Muscle of leg (tissue), 11 donors: ENCODE results near the gene EIF4E1B. TPM values are rescaled to one million over a fixed set of nuclear protein-coding genes. Genes with fewer than 3 reads are reported as not detected.

Experiments used
- DNase-seq: peaks from one replicate; pipeline ENCODE4 v3.0.0; 2013
- H3K27ac ChIP-seq: one replicate; pipeline ENCODE4 v1.5.1; 2013; ENCODE audit warnings: mild to moderate bottlenecking, low read length, control low read depth
- H3K27me3 ChIP-seq: one replicate; pipeline ENCODE4 v1.6.1; 2013; ENCODE audit warnings: low read length; ENCODE audit not compliant: control insufficient read depth, insufficient read depth
- H3K36me3 ChIP-seq: one replicate; pipeline ENCODE4 v1.6.1; 2013; ENCODE audit warnings: low read length; ENCODE audit not compliant: control insufficient read depth, insufficient read depth
- H3K4me1 ChIP-seq: one replicate; pipeline ENCODE4 v1.6.1; 2013; ENCODE audit warnings: low read length; ENCODE audit not compliant: control insufficient read depth, insufficient read depth
- H3K4me3 ChIP-seq: one replicate; pipeline ENCODE4 v1.5.1; 2013; ENCODE audit warnings: low read length, control low read depth
- H3K9me3 ChIP-seq: replicated peaks from 2 replicates; pipeline ENCODE4 v1.6.1; 2013; ENCODE audit warnings: low read depth, low read length; ENCODE audit not compliant: control insufficient read depth
- WGBS: methylation state at CpG from one replicate; pipeline ENCODE4 v1.1.5; 2013; ENCODE audit warnings: missing lambda C conversion rate; ENCODE audit not compliant: insufficient coverage; 5-methylcytosine and 5-hydroxymethylcytosine counted together
- polyA plus RNA-seq, 8 donors: library from polyadenylated mRNA; unstranded; fragments of 120-200 nt; gene quantifications; one replicate each; pipeline versions ENCODE4 v1.2.1 to v1.2.3, GENCODE V29; 2013; ENCODE audit warnings: inconsistent platforms in 1 of 8, low replicate concordance in 1 of 8; ENCODE audit not compliant: insufficient read length in 8 of 8, insufficient read depth in 1 of 8
- total RNA-seq: library from RNA; stranded (reverse); fragments of 120-200 nt; gene quantifications from one replicate; pipeline ENCODE4 v1.2.4, GENCODE V29; 2013

EIF4E1B gene
- total and polyA plus RNA-seq, 9 donors = not detected

DNA sequence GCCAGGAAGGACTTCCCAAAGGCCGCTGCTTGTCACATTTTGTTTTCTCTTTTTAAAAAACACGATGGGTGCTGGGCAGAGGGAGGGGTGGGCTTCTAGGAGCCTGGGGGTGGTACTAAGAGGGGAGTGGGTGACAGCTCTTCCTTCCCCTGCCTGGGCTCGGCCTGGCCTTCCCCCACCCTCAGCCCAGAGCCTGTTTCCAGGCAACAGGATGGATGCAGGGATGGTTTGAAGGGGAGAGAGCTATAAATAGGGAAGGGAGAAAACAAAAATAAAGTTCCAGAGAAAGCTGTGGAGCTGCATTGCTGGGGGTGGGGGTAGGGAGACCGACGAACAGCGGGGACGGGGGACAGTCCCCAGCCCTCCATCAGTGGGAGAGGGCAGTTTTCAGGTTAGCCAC is 14.0 kb upstream of the EIF4E1B start:
- Histone ChIP-seq H3K9me3 (no peaks in the 10 kb centered on the region), H3K27ac (no peak overlapping the region), H3K4me1 (peaks cover 26% of the 10 kb centered on the region), H3K36me3 (no peaks in the 10 kb centered on the region), H3K27me3 (peaks cover 68% of the 10 kb centered on the region), H3K4me3 (no peak overlapping the region)
- 68% methylated on average over 4 of the region's 7 CpGs for whole genome bisulfite sequencing
- no peak for DNase-seq

- no peaks in the 10 kb centered on the region for H3K36me3 ChIP-seq
- H3K27me3 ChIP-seq = peaks cover 72% of the 10 kb centered on the region
- DNase-seq = no peak
- no peak overlapping the region for H3K27ac ChIP-seq
- H3K9me3 ChIP-seq = no peaks in the 10 kb centered on the region
- H3K4me3 ChIP-seq = no peak overlapping the region
- peaks cover 26% of the 10 kb centered on the region for H3K4me1 ChIP-seq
- WGBS = 15% methylated on average over 16 of the region's 19 CpGs
Measured at GRCh38 chr5:176618783-176619182, 11.7 kb upstream of the EIF4E1B start.

DNA sequence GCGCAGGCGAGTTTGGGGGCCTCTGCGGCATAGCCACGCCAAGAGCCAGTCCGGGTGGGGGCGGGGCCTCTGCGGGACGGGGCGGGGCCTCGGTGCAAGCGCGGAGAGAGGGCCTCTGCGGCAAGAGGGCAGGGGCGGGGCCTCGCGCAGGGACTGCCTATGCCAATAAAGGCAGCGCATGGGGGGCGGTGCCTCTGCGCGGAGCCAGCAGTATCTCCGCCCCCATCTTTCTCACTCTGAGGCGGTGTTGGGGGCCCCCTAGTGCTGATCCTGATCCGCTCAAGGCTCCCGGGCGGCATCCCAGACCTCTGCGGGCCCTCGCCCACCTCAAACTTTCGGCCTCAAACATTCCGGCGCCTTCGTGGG is 11.3 kb upstream of the EIF4E1B start:
- 1% methylated on average over 28 of the region's 31 CpGs for WGBS
- peaks cover 26% of the 10 kb centered on the region for H3K4me1 ChIP-seq
- no peaks in the 10 kb centered on the region for H3K9me3 ChIP-seq
- peak; percentile 67 for DNase-seq
- H3K27ac ChIP-seq = no peak overlapping the region
- H3K27me3 ChIP-seq = peaks cover 75% of the 10 kb centered on the region
- H3K4me3 ChIP-seq = no peak overlapping the region
- H3K36me3 ChIP-seq = no peaks in the 10 kb centered on the region

DNA sequence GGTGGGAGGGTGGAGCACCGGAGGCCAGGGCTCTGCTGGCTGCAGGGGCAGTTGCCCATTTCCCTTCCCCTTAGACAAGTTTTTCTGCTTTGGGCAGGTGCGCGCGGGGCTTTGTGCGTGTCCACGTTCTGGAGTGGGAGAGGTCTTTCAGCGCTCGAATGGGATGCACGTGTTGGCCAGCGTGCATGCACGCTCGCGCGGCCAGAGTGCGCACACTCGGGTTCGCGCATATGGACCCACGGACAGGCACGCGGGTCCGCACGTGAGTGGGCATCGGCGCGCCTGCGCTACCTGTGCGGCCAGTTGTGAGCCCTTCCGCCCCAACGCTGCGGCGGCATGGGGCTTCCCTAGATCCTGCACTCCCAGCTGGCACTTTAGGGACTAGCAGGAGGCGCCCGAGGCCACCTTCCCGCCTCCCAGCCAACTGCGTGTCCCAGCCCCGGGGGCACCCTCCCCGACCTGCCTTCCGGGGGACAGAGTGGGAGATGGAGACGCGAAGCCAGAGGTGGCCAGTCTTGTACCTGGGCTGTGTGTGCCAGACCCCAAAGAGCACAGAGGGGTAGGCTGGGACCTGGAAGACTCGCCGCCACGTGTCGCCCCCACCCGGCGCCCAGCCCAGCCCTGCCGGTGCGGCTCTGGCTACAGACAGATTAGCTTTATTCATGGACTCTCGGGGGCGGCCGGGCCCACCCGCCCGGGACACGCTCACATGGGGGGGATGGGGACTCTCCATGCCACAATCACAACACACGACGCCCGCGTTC is 10.7 kb upstream of the EIF4E1B start:
- Histone ChIP-seq H3K4me3 (no peak overlapping the region), H3K9me3 (no peaks in the 10 kb centered on the region), H3K36me3 (no peaks in the 10 kb centered on the region), H3K27me3 (peaks cover 79% of the 10 kb centered on the region), H3K27ac (no peak overlapping the region), H3K4me1 (peaks cover 26% of the 10 kb centered on the region)
- no peak for DNase-seq
- WGBS = 8% methylated on average over 46 of the region's 59 CpGs

GRCh38 chr5:176620333-176620981 is 10.0 kb upstream of the EIF4E1B start:
- H3K27me3 ChIP-seq = peaks cover 86% of the 10 kb centered on the region

DNA sequence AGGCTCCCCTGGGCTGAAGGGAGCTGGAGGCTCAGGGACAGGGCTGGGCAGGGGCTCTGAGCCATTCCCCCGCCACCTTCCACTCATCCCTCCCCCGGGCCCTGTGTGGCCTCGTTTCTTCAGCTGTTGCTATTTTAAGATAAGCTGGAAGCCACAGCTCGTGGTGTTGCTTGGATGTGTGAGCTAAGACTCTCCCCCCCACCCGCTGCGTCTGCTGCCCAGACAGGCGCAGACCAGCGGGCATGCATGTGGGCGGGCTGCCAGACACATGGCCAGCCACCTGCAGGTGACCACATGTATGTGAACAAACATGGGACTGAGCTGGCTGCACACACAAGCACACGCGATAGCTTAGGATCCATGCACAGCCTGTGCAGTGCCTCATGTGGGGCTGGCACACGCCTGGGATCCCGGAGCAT is 8.8 kb upstream of the EIF4E1B start:
- Histone ChIP-seq H3K27me3 (peaks cover 89% of the 10 kb centered on the region), H3K27ac (no peak overlapping the region), H3K4me1 (peaks cover 26% of the 10 kb centered on the region), H3K9me3 (no peaks in the 10 kb centered on the region), H3K4me3 (no peak overlapping the region), H3K36me3 (no peaks in the 10 kb centered on the region)
- DNase-seq = no peak
- WGBS = 72% methylated on average over 10 of the region's 13 CpGs

More at GRCh38 chr5:176620333-176620981, 10.0 kb upstream of the EIF4E1B start:
- no peak for DNase-seq
- H3K36me3 ChIP-seq = no peaks in the 10 kb centered on the region
- 2% methylated on average over 13 of the region's 32 CpGs for WGBS
- peaks cover 26% of the 10 kb centered on the region for H3K4me1 ChIP-seq
- H3K27ac ChIP-seq = no peak overlapping the region
- H3K4me3 ChIP-seq = no peak overlapping the region
- no peaks in the 10 kb centered on the region for H3K9me3 ChIP-seq

DNA sequence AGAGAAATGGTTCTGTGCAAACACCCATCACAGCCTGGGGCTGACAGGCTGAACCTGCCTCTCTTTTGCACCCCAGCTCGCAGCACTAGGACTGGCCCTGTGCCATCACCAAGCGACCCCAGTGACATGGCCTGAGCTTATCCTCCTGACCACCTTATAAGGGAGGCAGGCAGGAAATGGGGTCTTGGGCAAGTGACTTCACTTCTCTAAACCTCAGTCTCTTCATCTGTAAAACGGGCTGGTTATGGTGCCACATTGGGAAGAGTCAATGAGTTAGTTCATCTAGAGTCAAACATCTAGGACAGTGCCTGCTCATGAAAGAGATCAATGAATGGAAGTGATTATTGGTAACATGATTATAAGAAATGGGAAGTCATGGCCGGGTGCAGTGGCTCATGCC is 6.3 kb upstream of the EIF4E1B start:
- Histone ChIP-seq H3K9me3 (no peaks in the 10 kb centered on the region), H3K27ac (no peak overlapping the region), H3K27me3 (peaks cover 89% of the 10 kb centered on the region), H3K36me3 (no peaks in the 10 kb centered on the region), H3K4me3 (no peak overlapping the region), H3K4me1 (peaks cover 22% of the 10 kb centered on the region)
- DNase-seq = no peak
- 40% methylated on average over 1 of the region's 4 CpGs for WGBS

DNA sequence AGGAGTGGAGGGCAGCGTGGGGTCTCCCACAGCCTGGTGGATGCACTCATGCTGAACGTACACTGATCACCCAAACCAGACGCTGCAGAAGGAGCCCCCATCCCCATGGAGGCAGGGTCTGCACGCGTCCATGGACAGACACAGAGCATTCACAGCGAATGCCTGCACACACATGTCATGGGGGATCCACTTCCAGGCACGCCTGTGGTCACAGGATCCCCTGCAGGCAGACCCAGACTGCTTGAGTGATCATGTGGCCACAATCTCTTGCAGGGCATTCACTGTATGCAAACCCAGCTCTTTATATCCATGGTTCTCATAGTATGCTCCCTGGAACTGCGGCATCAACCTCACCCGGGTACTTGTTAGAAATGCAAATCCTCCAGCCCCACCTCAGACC is 5.5 kb upstream of the EIF4E1B start:
- Histone ChIP-seq H3K4me1 (peaks cover 20% of the 10 kb centered on the region), H3K36me3 (no peaks in the 10 kb centered on the region), H3K9me3 (no peaks in the 10 kb centered on the region), H3K27me3 (peaks cover 89% of the 10 kb centered on the region), H3K4me3 (no peak overlapping the region), H3K27ac (no peak overlapping the region)
- 63% methylated on average over 9 of the region's 9 CpGs for WGBS
- no peak for DNase-seq

DNA sequence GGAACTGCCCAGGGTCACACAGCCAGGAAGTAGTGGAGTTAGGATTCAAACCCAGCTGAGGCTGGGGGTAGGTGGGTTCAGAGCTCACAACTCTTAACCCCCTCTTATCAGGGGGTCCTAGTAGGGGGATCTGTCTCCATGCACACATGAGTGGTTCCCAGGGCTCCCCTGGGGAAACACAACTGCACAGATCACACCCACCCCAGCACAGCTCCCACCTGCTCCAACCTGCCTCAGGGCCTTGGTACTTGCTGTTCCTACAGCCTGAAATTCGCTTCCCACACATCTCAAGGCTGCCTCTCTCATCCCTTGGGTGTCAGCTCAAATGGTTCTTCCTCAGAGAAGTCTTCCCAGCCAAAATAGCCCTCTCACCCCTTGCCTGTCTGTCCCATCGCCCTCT is 5.0 kb upstream of the EIF4E1B start:
- no peaks in the 10 kb centered on the region for H3K9me3 ChIP-seq
- DNase-seq = no peak
- H3K27ac ChIP-seq = no peak overlapping the region
- H3K27me3 ChIP-seq = peaks cover 86% of the 10 kb centered on the region
- peaks cover 18% of the 10 kb centered on the region for H3K4me1 ChIP-seq
- WGBS = 65% methylated on average over 2 of the region's 2 CpGs
- no peaks in the 10 kb centered on the region for H3K36me3 ChIP-seq
- H3K4me3 ChIP-seq = no peak overlapping the region

- DNase-seq = no peak
- WGBS = 37% methylated on average over 17 of the region's 25 CpGs
- Histone ChIP-seq H3K4me3 (no peak overlapping the region), H3K36me3 (no peaks in the 10 kb centered on the region), H3K27me3 (peaks cover 86% of the 10 kb centered on the region), H3K9me3 (no peaks in the 10 kb centered on the region), H3K4me1 (peaks cover 13% of the 10 kb centered on the region), H3K27ac (no peak overlapping the region)
Measured at GRCh38 chr5:176625966-176626875, 4.3 kb upstream of the EIF4E1B start.
